22Rv1 (cell line): ENCODE results near the gene ISCA2.

Experiments
- CTCF ChIP-seq: fragments of 450-650 bp; IDR thresholded peaks from 2 replicates; pipeline ENCODE4 v1.5.1; 2017; ENCODE audit warnings: mild to moderate bottlenecking
- ZFX ChIP-seq: fragments of 450-650 bp; IDR thresholded peaks from 2 replicates; pipeline ENCODE4 v1.6.1; 2017; ENCODE audit warnings: antibody characterized with exemption, borderline replicate concordance

- TF ChIP-seq CTCF, result no peak
- TF ChIP-seq ZFX, result no peak
Measured at GRCh38 chr14:74483321-74483720, 10.2 kb upstream of the ISCA2 start.
